Hepatocyte (in vitro differentiated cells): ENCODE results near the gene FOS.

Experiments used
- EZH2 ChIP-seq: fragments of 200-600 bp; sonication (generic); IDR thresholded peaks from 2 replicates; pipeline ENCODE4 v1.6.1; 2016; ENCODE audit warnings: antibody characterized with exemption, mild to moderate bottlenecking, borderline replicate concordance
- EZH2phosphoT487 ChIP-seq: fragments of 200-600 bp; sonication (generic); IDR thresholded peaks from one replicate; pipeline ENCODE4 v1.6.1; 2018; ENCODE audit warnings: antibody characterized with exemption, mild to moderate bottlenecking, low read depth, moderate library complexity; ENCODE audit not compliant: unreplicated experiment, severe bottlenecking
- TF ChIP-seq, protein P1 (sequence below): fragments of 200-600 bp; sonication (generic); IDR thresholded peaks from 2 replicates; pipeline ENCODE4 v1.5.1; 2016; ENCODE audit warnings: antibody characterized with exemption, mild to moderate bottlenecking; ENCODE audit not compliant: poor library complexity

DNA sequence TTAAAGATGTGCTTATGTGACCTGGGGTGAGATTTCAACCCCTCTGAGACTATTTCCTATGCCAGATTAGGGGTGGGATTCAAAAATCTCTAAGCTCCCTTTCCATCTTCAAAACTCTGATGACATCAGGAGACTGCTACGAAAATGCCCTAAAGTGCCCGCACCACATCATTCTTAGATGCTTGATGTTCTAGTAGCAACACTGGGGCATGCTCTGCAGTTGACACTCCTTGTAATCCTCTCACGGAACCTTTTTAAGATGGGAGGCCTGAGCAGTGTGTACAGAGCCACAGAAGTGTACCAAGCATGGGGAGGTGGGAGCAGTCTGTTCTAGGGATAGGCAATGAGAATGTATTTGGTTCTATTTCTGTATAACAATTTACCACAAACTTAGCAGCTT is 12.2 kb downstream of the FOS start:
- TF ChIP-seq, protein P1, sequence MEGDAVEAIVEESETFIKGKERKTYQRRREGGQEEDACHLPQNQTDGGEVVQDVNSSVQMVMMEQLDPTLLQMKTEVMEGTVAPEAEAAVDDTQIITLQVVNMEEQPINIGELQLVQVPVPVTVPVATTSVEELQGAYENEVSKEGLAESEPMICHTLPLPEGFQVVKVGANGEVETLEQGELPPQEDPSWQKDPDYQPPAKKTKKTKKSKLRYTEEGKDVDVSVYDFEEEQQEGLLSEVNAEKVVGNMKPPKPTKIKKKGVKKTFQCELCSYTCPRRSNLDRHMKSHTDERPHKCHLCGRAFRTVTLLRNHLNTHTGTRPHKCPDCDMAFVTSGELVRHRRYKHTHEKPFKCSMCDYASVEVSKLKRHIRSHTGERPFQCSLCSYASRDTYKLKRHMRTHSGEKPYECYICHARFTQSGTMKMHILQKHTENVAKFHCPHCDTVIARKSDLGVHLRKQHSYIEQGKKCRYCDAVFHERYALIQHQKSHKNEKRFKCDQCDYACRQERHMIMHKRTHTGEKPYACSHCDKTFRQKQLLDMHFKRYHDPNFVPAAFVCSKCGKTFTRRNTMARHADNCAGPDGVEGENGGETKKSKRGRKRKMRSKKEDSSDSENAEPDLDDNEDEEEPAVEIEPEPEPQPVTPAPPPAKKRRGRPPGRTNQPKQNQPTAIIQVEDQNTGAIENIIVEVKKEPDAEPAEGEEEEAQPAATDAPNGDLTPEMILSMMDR: no peak
- TF ChIP-seq EZH2 (no peak), EZH2phosphoT487 (no peak)
